Stomach smooth muscle (tissue), 2 donors: Measurements from ENCODE around the gene GAB1.

ENCODE experiments used
- H3K27ac ChIP-seq: one replicate; pipeline ENCODE4 v1.7.0; 2013; ENCODE audit warnings: mild to moderate bottlenecking, low read length, inconsistent platforms
- H3K27me3 ChIP-seq, 2 donors: one replicate each; pipeline ENCODE4 v1.7.0; 2013; ENCODE audit warnings: low read length in 2 of 2; ENCODE audit not compliant: insufficient read depth in 2 of 2, control insufficient read depth in 1 of 2
- H3K36me3 ChIP-seq, 2 donors: one replicate each; pipeline ENCODE4 v1.7.0; 2013; ENCODE audit warnings: low read length in 2 of 2; ENCODE audit not compliant: control insufficient read depth in 2 of 2, insufficient read depth in 2 of 2
- H3K4me1 ChIP-seq: one replicate; pipeline ENCODE4 v1.7.0; 2013; ENCODE audit warnings: low read length; ENCODE audit not compliant: control insufficient read depth, insufficient read depth
- H3K4me3 ChIP-seq, 2 donors: one replicate each; pipeline ENCODE4 v1.7.0; 2013; ENCODE audit warnings: low read length in 2 of 2
- H3K9ac ChIP-seq, 2 donors: one replicate each; pipeline ENCODE4 v1.7.0; 2013; ENCODE audit warnings: low read length in 2 of 2, mild to moderate bottlenecking in 1 of 2
- H3K9me3 ChIP-seq, 2 donors: one replicate each; pipeline ENCODE4 v1.7.0; 2013; ENCODE audit warnings: low read length in 2 of 2; ENCODE audit not compliant: control insufficient read depth in 2 of 2
- donor health status: healthy.
- donor health status: Pancreatic carcinoma.

Gene GAB1

GRCh38 chr4:143441109-143441508, 104.4 kb downstream of the GAB1 start:
- Histone ChIP-seq H3K36me3 (peaks cover 12 to 20% of the 10 kb centered on the region in 2 donors), H3K27me3 (no peaks in the 10 kb centered on the region), H3K9ac (no peak overlapping the region), H3K9me3 (no peaks in the 10 kb centered on the region), H3K4me1 (no peaks in the 10 kb centered on the region), H3K27ac (no peak overlapping the region), H3K4me3 (no peak overlapping the region)

- H3K27ac ChIP-seq = no peak overlapping the region
- no peaks in the 10 kb centered on the region for H3K27me3 ChIP-seq
- no peak overlapping the region for H3K9ac ChIP-seq
- peaks cover 12 to 20% of the 10 kb centered on the region in 2 donors for H3K36me3 ChIP-seq
- no peak overlapping the region for H3K4me3 ChIP-seq
- no peaks in the 10 kb centered on the region for H3K9me3 ChIP-seq
- H3K4me1 ChIP-seq = no peaks in the 10 kb centered on the region
Measured at GRCh38 chr4:143441678-143442077, 105.0 kb downstream of the GAB1 start.

GRCh38 chr4:143443728-143444127, 107.1 kb downstream of the GAB1 start:
- Histone ChIP-seq H3K4me1 (no peaks in the 10 kb centered on the region), H3K36me3 (peaks cover 8 to 10% of the 10 kb centered on the region in 2 donors), H3K27me3 (no peaks in the 10 kb centered on the region), H3K27ac (no peak overlapping the region), H3K4me3 (no peak overlapping the region), H3K9me3 (no peaks in the 10 kb centered on the region), H3K9ac (no peak overlapping the region)

- H3K4me1 ChIP-seq = no peaks in the 10 kb centered on the region
- no peak overlapping the region for H3K9ac ChIP-seq
- peaks cover 0 to 3% of the 10 kb centered on the region in 2 donors for H3K36me3 ChIP-seq
- no peak overlapping the region for H3K27ac ChIP-seq
- H3K4me3 ChIP-seq = no peak overlapping the region
- H3K27me3 ChIP-seq = no peaks in the 10 kb centered on the region
- H3K9me3 ChIP-seq = no peaks in the 10 kb centered on the region
Measured at GRCh38 chr4:143451186-143451585, 114.5 kb downstream of the GAB1 start.

GRCh38 chr4:143455211-143455610, 118.5 kb downstream of the GAB1 start:
- peaks cover 0 to 3% of the 10 kb centered on the region in 2 donors for H3K36me3 ChIP-seq
- H3K9me3 ChIP-seq = no peaks in the 10 kb centered on the region
- H3K4me3 ChIP-seq = no peak overlapping the region
- H3K27me3 ChIP-seq = no peaks in the 10 kb centered on the region
- H3K4me1 ChIP-seq = no peaks in the 10 kb centered on the region
- H3K27ac ChIP-seq = no peak overlapping the region
- H3K9ac ChIP-seq = no peak overlapping the region

GRCh38 chr4:143458966-143459365, 122.3 kb downstream of the GAB1 start:
- Histone ChIP-seq H3K9ac (no peak overlapping the region), H3K27me3 (no peaks in the 10 kb centered on the region), H3K4me3 (no peak overlapping the region), H3K27ac (no peak overlapping the region), H3K9me3 (no peaks in the 10 kb centered on the region), H3K36me3 (peaks cover 3 to 12% of the 10 kb centered on the region in 2 donors), H3K4me1 (no peaks in the 10 kb centered on the region)

GRCh38 chr4:143473334-143474126, 136.9 kb downstream of the GAB1 start:
- Histone ChIP-seq H3K9me3 (no peaks in the 10 kb centered on the region), H3K27me3 (no peaks in the 10 kb centered on the region), H3K27ac (no peak overlapping the region), H3K36me3 (peaks cover 13% of the 10 kb centered on the region in 2 donors), H3K4me1 (no peaks in the 10 kb centered on the region), H3K9ac (no peak overlapping the region), H3K4me3 (no peak overlapping the region)

GRCh38 chr4:143477487-143477886, 140.8 kb downstream of the GAB1 start:
- no peak overlapping the region for H3K4me3 ChIP-seq
- no peaks in the 10 kb centered on the region for H3K27me3 ChIP-seq
- H3K36me3 ChIP-seq = peaks cover 0 to 4% of the 10 kb centered on the region in 2 donors
- H3K9me3 ChIP-seq = no peaks in the 10 kb centered on the region
- H3K9ac ChIP-seq = no peak overlapping the region
- no peak overlapping the region for H3K27ac ChIP-seq
- no peaks in the 10 kb centered on the region for H3K4me1 ChIP-seq

GRCh38 chr4:143481361-143481760, 144.7 kb downstream of the GAB1 start:
- no peak overlapping the region for H3K9ac ChIP-seq
- no peak overlapping the region for H3K27ac ChIP-seq
- H3K27me3 ChIP-seq = no peaks in the 10 kb centered on the region
- H3K36me3 ChIP-seq = no peaks in the 10 kb centered on the region
- no peak overlapping the region for H3K4me3 ChIP-seq
- H3K9me3 ChIP-seq = no peaks in the 10 kb centered on the region
- H3K4me1 ChIP-seq = no peaks in the 10 kb centered on the region

- Histone ChIP-seq H3K4me1 (no peaks in the 10 kb centered on the region), H3K27ac (no peak overlapping the region), H3K36me3 (no peaks in the 10 kb centered on the region), H3K9ac (no peak overlapping the region), H3K9me3 (no peaks in the 10 kb centered on the region), H3K4me3 (no peak overlapping the region), H3K27me3 (no peaks in the 10 kb centered on the region)
Measured at GRCh38 chr4:143482840-143483239, 146.2 kb downstream of the GAB1 start.

GRCh38 chr4:143486314-143486713, 149.6 kb downstream of the GAB1 start:
- no peak overlapping the region for H3K27ac ChIP-seq
- no peaks in the 10 kb centered on the region for H3K9me3 ChIP-seq
- H3K4me1 ChIP-seq = no peaks in the 10 kb centered on the region
- H3K36me3 ChIP-seq = no peaks in the 10 kb centered on the region
- H3K4me3 ChIP-seq = no peak overlapping the region
- H3K27me3 ChIP-seq = no peaks in the 10 kb centered on the region
- no peak overlapping the region for H3K9ac ChIP-seq
